DMS53 treated with DMSO at 0.1 percent for 48 hours (cell line): Measurements from ENCODE around the gene TRMT112.

Source experiments
- DNase-seq: peaks from one replicate; lab custom pipeline; 2025; ENCODE audit not compliant: unreplicated experiment; lab: John Stamatoyannopoulos, UW

The TRMT112 gene

DNA sequence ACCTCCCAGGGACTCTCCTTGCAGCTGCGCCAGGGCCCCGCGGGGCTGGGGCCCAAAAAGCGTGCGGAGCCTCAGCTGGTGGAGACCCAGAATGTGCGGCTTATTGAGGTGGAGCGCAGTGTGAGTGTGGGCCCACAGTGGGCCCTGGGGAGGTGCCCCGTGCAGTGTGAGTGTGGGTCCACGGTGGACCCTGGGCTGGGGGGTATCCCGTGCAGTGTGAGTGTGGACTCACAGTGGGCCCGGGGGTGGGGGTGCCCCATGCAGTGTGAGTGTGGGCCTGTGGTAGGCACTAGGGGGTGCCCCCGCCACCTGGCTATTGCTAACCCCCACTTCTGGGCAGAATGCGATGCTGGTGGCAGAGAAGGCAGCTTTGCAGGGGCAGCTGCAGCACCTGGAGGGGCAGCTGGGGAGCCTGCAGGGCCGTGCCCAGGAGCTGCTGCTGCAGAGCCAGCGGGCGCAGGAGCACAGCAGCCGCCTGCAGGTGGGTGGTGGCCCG is 33.8 kb upstream of the TRMT112 start:
- DNase-seq = no peak

DNA sequence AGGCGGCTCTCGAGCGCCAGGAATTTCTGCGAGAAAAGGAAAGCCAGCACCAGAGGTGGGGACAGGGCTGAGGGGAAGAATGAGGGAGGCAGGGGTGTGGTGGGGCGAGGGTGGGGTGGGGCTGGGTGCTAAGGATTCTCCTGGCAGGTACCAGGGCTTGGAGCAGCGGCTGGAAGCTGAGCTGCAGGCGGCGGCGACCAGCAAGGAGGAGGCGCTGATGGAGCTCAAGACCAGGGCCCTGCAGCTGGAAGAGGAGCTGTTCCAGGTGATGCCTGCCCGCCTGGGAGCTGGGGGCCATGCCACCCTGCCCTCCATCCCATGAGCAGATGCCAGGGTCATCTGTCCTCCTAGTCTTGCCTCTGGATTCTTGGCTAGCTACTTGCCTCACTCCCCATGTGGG is 32.0 kb upstream of the TRMT112 start:
- DNase-seq = no peak

DNA sequence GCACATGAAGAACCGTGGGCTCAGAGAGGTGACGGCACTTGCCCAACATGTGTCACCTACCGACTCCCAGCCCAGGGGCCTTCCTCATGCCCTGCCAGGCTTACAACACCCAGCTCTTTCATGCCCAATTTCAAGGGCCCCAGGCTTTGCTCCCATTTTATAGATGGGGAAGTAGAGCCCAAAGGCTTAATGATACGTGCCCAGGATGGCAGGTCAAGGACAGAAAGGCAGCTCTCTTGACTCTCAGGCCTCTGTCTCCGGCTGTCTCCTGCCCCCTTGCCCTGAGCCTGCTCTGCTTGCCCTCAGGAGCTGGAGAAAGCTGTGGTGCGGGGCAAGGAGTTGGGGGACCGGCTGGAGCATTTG is 31.6 kb upstream of the TRMT112 start:
- no peak for DNase-seq

DNA sequence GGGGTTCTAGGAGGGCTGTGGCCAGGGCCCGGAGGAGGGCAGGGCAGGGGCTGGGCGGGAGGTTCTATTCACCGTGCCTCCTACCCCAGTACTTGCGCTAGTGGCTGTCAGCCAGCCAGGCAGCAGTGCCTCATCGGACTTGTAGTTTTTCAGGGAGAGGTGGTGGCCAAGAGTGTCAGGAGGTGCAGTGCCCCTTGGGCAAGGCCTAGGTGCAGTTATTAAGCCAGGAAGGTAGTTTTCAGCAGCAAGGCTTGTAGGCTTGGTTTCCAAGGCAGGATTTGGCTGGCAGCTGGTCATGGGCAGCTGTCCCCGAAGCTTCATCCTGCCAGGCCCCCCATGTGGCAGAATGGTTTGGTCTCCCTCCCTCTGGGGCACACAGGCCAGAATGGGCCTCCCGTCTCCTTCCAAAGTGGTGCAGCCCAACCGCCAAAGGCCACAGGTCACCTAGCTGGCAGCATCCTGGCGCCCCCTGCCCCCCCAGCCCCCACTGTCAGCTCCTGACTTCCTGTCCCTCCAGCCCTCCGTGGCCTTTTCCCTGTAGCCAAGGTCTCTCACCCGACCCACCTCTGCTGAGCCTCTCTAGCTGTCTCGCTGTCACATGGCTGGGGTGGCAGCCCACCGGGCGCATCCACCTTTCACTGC is 31.1 kb upstream of the TRMT112 start:
- DNase-seq = no peak

DNA sequence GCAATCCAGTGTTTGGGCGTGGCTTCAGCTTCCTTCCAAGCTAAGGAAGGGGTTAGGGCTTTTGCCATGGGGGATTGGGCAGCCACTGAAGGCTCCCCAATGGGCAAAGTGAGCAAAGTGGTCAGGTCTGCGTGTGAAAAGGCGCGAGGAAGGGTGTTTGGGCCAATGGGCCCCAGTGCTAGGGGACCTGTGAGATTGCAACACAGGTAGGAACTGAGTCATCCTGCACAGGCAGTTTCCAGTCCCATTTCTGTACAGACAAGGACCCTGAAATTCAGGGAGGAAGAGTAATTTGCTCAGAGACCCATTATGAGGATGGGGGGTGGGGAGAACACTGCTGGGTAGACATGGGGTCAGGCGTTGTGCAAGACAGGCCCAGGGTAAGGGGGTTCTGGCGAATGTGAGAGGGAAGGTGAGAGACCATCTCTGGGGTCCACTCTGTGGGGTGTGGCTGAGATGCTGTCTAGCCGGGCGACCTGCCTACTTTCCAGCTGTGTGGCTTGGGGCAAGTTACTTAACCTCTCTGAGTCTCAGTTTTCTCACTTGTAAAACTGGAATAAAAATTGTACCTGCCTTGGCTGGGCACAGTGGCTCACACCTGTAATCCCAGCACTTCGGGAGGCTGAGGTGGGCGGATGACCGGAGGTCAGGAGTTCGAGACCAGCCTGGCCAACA is 30.0 kb upstream of the TRMT112 start:
- no peak for DNase-seq

DNA sequence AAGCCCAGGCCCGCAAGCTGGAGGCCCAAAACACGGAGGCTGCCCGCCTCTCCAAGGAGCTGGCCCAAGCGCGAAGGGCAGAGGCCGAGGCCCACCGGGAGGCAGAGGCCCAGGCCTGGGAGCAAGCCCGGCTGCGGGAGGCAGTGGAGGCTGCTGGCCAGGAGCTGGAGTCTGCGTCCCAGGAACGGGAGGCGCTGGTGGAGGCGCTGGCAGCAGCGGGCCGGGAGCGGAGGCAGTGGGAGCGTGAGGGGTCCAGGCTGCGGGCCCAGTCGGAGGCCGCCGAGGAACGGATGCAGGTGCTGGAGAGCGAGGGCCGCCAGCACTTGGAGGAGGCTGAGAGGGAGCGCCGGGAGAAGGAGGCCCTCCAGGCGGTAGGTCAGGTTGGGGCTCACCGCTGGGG is 27.4 kb upstream of the TRMT112 start:
- no peak for DNase-seq

DNA sequence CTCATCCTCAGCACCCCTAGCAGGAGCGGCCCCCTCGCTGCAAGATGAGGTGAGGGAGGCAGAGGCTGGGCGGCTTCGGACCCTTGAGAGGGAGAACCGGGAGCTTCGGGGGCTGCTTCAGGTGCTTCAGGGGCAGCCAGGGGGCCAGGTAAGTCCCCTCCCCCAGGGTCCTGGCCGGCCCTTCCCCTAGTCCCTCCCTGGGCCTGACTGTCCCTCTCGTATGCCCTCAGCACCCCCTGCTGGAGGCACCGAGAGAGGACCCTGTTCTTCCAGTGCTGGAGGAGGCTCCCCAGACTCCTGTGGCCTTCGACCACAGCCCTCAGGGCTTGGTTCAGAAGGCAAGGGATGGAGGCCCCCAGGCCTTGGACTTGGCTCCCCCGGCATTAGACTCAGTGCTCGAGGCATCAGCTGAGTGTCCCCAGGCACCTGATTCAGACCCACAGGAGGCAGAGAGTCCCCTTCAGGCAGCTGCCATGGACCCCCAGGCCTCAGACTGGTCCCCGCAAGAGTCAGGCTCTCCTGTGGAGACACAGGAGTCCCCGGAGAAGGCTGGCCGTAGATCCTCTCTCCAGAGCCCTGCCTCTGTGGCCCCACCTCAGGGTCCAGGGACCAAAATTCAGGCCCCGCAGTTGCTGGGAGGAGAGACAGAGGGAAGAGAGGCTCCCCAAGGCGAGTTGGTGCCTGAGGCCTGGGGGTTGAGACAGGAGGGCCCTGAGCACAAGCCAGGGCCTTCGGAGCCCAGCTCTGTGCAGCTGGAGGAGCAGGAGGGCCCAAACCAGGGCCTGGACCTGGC is 26.6 kb upstream of the TRMT112 start:
- DNase-seq = no peak

DNA sequence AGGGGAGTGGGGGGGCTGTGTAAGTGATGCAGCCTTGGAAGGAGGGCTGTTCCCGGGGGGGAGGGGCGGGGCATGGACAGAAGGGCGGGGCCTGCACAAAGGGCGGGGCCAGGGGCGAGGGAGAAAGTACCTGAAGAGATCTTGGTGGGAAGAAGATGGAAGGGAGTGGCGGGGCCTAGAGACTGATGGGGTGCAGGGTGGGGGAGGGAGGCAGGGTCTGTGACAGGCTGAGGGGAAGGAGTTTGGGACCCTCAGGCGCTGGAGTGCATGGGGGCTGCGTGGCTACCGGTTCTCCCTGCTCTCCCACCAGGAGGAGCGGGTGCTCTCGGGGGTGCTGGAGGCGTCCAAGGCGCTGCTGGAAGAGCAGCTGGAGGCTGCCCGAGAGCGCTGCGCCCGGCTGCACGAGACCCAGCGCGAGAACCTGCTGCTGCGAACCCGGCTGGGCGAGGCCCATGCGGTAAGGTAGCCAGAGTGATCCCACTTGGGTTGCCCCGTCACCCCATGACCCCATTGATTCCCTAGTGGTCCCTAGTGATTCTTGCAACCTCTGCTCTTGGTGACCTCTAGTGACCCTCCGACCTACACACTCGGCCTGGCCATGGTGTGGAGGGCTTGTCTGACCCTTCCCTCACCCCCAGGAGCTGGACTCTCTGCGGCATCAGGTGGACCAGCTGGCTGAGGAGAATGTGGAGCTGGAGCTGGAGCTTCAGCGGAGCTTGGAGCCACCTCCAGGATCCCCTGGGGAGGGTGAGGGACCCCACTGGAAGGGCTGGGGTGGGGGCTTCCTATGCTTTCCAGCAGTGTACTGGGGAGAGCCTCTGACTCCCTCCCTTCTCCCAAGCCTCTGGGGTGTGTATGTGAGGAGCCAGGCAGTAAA is 25.7 kb upstream of the TRMT112 start:
- DNase-seq = no peak

DNA sequence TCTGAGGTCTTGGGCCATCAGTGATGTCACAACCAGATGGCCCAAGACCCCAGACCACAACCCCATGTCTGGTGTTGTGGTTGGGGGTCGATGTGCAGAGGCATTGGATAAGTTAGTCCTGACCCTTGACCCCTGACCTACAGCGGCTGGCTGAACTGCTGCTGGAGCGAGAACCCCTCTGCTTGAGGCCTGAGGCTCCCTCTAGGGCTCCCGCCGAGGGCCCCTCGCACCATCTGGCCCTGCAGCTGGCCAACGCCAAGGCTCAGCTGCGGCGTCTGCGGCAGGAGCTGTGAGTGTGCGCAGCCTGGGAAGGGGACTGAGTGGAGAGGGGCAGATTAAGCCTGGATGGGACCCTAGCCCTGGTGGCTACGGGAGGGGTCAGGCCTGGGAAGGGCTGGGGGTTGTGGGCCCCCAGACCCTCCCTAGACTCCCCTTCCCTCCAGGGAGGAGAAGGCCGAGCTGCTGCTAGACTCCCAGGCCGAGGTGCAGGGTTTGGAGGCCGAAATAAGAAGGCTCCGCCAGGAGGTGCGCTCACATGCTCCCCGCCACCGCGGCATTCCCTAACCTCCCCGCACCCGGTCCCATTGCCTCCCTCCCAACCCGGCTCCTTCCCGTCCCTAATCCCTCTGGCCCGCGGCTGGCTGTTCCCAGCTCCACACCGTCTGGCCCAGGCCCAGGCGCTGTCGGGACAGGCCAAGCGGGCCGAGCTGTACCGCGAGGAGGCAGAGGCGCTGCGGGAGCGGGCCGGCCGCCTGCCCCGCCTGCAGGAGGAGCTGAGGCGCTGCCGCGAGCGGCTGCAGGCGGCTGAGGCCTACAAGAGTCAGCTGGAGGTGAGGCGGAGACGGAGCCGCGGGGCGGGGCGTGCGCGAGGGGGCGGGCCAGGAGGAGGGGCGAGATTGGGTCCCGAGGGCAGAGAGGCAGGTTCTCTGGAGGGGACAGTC is 24.8 kb upstream of the TRMT112 start:
- peak; percentile 82 for DNase-seq

DNA sequence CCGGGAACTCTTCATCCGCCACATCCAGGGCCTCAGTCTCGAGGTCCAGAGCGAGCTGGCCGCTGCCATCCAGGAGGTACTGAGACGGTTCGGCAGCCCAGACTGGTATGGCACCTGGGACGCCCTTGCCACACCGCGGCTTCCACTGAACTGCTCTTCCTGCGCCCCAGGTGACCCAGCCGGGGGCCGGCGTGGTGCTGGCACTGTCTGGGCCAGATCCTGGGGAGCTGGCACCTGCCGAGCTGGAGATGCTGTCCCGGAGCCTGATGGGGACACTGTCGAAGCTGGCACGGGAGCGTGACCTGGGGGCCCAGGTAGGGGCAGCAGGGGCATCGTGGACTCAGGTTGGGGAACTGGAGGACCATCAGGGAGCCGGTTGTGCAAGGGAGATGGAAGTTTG is 24.1 kb upstream of the TRMT112 start:
- DNase-seq = no peak

DNA sequence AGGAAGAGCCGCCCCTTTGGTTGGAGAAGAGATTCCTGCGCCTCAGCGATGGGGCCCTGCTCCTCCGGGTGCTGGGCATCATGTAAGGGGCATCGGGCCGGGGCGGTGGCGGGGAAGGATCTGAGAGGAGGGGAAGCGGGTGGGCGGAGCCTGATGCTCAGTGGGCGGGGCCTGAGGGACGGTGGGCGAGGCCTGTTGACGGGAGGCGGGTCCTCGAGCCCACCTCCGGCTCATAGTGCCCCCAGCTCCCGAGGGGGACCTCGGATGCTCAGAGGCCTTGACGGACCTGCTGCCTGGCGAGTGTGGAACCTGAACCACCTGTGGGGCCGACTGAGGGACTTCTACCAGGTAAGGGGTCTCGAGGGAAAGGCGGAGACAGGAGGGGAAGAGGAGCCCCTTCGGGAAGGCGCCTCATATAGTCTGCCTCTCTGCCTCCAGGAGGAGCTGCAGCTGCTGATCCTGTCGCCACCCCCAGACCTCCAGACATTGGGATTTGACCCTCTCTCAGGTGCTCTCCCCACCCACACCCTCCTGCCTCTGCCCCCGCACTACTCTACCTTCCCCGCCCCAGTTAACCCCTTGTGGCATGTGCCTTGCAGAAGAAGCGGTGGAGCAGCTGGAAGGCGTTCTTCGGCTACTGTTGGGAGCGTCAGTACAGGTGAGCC is 23.4 kb upstream of the TRMT112 start:
- DNase-seq = no peak

DNA sequence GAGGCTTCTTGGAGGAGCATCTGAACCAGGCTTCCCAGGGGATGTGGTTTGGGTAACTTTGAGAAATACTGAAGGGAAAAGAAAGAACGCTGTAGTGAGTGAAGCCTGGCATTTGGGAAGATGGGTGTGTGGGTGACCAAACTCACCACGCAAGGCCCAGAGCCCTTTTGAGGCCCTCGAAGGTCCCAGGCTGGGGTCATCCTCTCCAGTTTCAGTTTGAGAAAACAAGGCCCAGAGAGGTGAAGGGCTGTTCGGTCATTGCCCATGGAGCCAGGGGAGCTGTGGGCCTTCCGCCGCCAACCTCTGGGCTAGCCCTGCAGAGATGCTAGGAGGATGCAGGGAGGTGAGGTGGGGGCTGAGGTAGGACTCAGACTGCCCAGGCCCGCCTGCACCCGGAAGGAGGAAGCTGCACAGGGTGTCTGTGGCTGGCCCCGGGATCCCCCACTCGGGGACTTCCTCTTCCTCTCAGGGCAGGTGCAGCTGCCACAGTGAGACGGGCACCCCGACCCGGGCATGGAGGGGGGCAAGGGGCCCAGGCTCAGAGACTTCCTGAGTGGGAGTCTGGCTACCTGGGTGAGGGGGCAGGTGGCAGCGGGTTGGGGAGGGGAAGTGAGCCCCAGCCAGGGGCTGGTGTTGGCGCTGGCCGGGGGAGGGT is 22.5 kb upstream of the TRMT112 start, which contains the start of gene CCDC88B:
Gene CCDC88B, plus strand, starts transcription at position 451 of the 655 bp plus-strand sequence. Its CDS starts 63 bp downstream, at position 514.
- no peak for DNase-seq

DNA sequence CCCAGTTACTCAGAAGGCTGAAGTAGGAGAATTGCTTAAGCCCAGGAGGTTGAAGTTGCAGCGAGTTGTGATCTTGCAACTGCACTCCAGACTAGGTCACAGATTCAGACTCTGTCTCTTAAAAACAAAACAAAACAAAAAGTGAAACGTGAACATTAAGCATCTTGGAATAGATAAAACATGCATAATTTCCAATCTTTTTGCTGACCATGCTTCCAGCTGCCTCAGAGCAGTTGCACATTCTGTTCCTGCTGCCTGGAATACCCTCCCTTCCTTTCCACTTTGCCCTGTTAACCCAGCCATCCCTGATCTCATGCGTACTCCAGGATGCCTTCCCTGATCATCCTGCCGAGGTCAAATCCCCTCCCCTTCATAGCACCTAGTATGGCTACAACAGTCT is 21.9 kb upstream of the TRMT112 start:
- DNase-seq = no peak

DNA sequence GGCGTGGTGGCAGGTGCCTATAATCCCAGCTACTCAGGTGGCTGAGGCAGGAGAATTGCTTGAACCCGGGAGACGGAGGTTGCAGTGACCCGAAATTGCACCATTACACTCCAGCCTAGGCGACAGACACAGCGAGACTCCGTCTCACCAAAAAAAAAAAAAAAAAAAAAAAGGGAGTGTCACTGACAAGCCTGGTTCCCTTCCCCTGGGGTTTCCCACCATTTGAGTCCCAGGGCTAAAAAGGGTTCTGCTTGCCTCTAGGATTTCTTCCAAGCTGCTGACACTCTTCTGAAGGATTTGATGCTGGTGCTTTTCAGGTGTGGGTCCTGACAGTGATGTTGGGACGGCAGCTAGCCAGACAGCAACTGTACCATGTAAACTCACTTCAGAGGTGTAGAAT is 21.4 kb upstream of the TRMT112 start:
- DNase-seq = no peak

DNA sequence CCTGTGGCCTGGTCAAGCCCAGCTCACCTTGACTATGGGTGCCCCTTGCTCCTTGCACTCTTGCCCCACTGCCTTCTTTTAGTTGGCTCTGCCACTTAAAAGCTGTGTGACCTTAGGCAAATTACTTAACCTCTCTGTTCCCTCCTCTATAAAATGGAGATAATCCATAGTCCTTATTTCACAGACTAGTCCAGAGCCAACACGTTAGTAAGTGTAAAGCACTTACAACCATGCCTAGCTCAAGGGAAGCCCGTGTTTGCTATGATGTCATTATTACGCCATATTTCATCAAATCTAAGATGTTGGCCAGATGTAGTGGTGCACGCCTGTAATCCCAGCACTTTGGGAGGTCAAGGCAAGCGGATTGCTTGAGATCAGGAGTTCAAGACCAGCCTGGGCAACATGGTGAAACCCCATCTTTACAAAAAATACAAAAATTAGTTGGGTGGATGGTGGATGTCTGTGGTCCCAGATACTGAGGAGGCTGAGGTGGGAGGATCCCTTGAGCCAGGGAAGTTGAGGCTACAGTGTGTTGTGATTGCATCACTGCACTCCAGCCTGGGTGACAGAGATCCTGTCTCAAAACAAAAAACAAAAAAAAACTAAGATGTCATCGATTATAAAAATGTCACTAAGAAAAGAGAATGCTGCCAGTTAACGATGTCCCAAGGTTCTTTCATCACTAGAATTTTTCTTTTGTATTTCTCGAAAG is 20.3 kb upstream of the TRMT112 start:
- no peak for DNase-seq

DNA sequence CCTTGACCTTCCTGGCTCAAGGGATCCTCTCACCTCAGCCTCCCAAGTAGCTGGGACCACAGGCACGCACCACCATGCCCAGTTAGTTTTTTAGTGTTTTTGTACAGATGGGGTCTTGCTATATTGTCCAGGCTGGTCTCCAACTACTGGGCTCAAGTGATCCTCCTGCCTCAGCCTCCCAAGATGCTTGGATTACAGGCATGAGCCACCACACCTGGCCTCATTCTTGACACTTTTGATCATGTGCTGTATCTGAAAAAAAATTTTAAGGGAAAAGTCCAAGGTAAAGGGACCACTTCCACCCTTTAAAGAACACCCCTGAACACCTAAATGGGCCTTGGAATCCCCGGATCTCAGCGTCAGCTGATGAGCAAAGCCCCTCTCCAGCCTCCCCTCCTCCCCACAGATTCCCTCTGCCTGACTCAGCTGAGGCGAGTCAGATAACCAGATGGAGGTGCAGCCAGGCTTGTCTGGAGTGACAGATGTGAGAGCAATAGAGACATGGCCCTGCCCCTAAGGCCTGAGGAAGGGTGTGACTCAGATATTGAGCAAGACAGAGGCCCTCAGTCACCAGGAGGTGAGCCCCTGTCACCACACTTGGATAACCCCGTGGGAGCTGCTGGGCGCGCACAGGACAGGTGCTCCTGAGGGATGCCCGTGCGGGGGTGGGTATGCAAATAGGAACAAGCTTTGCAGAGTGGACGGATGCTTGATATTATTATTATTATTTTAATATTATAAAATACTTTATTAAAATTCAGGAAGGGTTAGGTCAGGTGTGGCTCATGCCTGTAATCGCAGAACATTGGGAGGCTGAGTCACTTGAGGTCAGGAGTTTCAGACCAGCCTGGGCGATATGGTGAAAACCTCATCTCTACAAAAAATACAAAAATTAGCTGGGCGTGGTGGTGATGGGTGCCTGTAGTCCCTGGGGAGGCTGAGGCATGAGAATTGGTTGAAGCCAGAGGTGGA is 17.7 kb upstream of the TRMT112 start:
- peak; percentile 92 for DNase-seq

DNA sequence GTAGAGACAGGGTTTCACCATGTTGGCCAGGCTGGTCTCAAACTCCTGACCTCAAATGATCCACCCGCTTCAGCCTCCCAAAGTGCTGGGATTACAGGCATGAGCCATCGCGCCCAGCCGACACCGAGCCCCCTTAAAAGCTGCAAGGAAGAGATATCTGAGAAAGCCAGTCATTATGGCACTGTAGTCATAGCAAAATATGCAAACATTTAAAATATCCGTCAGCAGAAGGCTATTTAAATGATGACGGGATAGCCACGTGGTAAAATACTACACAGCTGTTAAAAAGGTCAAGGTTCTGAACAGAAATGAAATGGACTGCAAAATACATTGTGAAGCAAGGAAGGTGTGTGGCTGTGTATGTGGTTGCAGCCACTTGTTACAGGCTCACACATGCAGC is 16.2 kb upstream of the TRMT112 start:
- DNase-seq = no peak
